SK-N-SH (cell line): ENCODE data around the gene FAM120A. TPM values are rescaled to one million over a fixed set of nuclear protein-coding genes. Genes with fewer than 3 reads are reported as not detected.

ENCODE experiments used
- CTCF ChIA-PET: fragments of 300-600, 350-600 bp; formaldehyde crosslinking; extraction: SDS; loops from one replicate; lab custom pipeline; 2021; lab: Yijun Ruan, JAX
- POLR2A ChIA-PET: fragments of 350-600 bp; sonication (Branson Sonifier 250); formaldehyde crosslinking; extraction: SDS; loops from one replicate; lab custom pipeline; 2020; ENCODE audit warnings: antibody characterized with exemption, inconsistent platforms; lab: Yijun Ruan, JAX
- DNase-seq: peaks from one replicate; pipeline ENCODE4 v3.0.0; 2012
- H2AFZ ChIP-seq: fragments of 200-600 bp; sonication (generic); 2 replicates; pipeline ENCODE4 v1.8.1; 2016; ENCODE audit warnings: antibody characterized with exemption, mild to moderate bottlenecking, low read depth
- H3F3A ChIP-seq: fragments of 200-600 bp; sonication (generic); replicated peaks from 2 replicates; pipeline ENCODE3; 2016; ENCODE audit warnings: antibody characterized with exemption, mild to moderate bottlenecking; ENCODE audit not compliant: insufficient read depth
- H3K27ac ChIP-seq, 2 experiments: fragments of 200-500 bp in 1 of 2; fragments of 200-600 bp in 1 of 2; sonication (Bioruptor generic) in 1 of 2; sonication (generic), shearing (Covaris generic) in 1 of 2; 2 replicates each; pipeline versions ENCODE4 v1.5.1 to v1.6.1; 2014 to 2016; ENCODE audit warnings: low read depth in 2 of 2, inconsistent platforms in 1 of 2, low read length in 1 of 2, mild to moderate bottlenecking in 1 of 2, mixed read lengths in 1 of 2
- H3K27me3 ChIP-seq: fragments of 200-600 bp; sonication (generic), shearing (Covaris generic); 2 replicates; pipeline ENCODE4 v1.6.1; 2016; ENCODE audit warnings: mixed run types; ENCODE audit not compliant: insufficient read depth
- H3K36me3 ChIP-seq, 2 experiments: fragments of 200-500 bp in 1 of 2; fragments of 200-600 bp in 1 of 2; sonication (Bioruptor generic) in 1 of 2; sonication (generic) in 1 of 2; replicated peaks in 1 of 2; 2 replicates each; pipeline versions ENCODE3 to v1.5.1; 2014 to 2016; ENCODE audit warnings: low read length in 1 of 2, mild to moderate bottlenecking in 1 of 2; ENCODE audit not compliant: insufficient read depth in 2 of 2, control insufficient read depth in 1 of 2
- H3K4me1 ChIP-seq, 2 experiments: fragments of 200-500 bp in 1 of 2; fragments of 200-600 bp in 1 of 2; sonication (Bioruptor generic) in 1 of 2; sonication (generic), shearing (Covaris generic) in 1 of 2; 2 replicates each; pipeline versions ENCODE4 v1.5.1 to v1.6.1; 2014 to 2016; ENCODE audit warnings: low read depth in 1 of 2, low read length in 1 of 2, mixed run types in 1 of 2; ENCODE audit not compliant: insufficient read depth in 2 of 2, control insufficient read depth in 1 of 2
- H3K4me2 ChIP-seq: fragments of 200-600 bp; sonication (generic), shearing (Covaris generic); 2 replicates; pipeline ENCODE4 v1.6.1; 2017; ENCODE audit warnings: mixed run types
- H3K4me3 ChIP-seq, 2 experiments: fragments of 200-500 bp in 1 of 2; fragments of 200-600 bp in 1 of 2; sonication (Bioruptor generic) in 1 of 2; sonication (generic), shearing (Covaris generic) in 1 of 2; 2 replicates each; pipeline versions ENCODE4 v1.5.1 to v1.8.1; 2014 to 2016; ENCODE audit warnings: low read depth in 2 of 2, inconsistent platforms in 1 of 2, low read length in 1 of 2, mild to moderate bottlenecking in 1 of 2, mixed read lengths in 1 of 2, moderate library complexity in 1 of 2
- H3K79me2 ChIP-seq: fragments of 200-600 bp; sonication (generic); 2 replicates; pipeline ENCODE4 v1.8.1; 2017; ENCODE audit warnings: mild to moderate bottlenecking; ENCODE audit not compliant: insufficient read depth
- H3K9ac ChIP-seq: fragments of 200-600 bp; sonication (generic); 2 replicates; pipeline ENCODE4 v1.6.1; 2017; ENCODE audit warnings: mixed run types
- H3K9me2 ChIP-seq: fragments of 200-600 bp; sonication (generic); 2 replicates; pipeline ENCODE4 v1.6.1; 2017; ENCODE audit warnings: mixed run types
- H3K9me3 ChIP-seq: fragments of 200-600 bp; sonication (generic); 2 replicates; pipeline ENCODE4 v1.6.1; 2017; ENCODE audit warnings: mixed run types, mild to moderate bottlenecking, moderate library complexity
- H4K20me1 ChIP-seq: fragments of 200-600 bp; sonication (generic); 2 replicates; pipeline ENCODE4 v1.6.1; 2017; ENCODE audit warnings: mild to moderate bottlenecking, mixed run types; ENCODE audit not compliant: insufficient read depth
- ELF1 ChIP-seq: IDR thresholded peaks from 2 replicates; pipeline ENCODE4 v1.4.0; 2012
- EP300 ChIP-seq, 2 experiments: IDR thresholded peaks; 2 replicates each; pipeline versions ENCODE4 v1.4.0 to v1.6.1; 2012; ENCODE audit warnings: borderline replicate concordance in 1 of 2, low read depth in 1 of 2, low read length in 1 of 2
- EZH2phosphoT487 ChIP-seq: fragments of 200-600 bp; sonication (generic); IDR thresholded peaks from 2 replicates; pipeline ENCODE4 v1.6.1; 2017; ENCODE audit warnings: low read depth, mixed run types, mild to moderate bottlenecking, antibody characterized with exemption, moderate library complexity, borderline replicate concordance
- FOXM1 ChIP-seq: IDR thresholded peaks from 2 replicates; pipeline ENCODE4 v1.4.0; 2012; ENCODE audit warnings: low read depth, mild to moderate bottlenecking
- JUND ChIP-seq: IDR thresholded peaks from 2 replicates; pipeline ENCODE4 v1.4.0; 2012
- MAX ChIP-seq: IDR thresholded peaks from 2 replicates; pipeline ENCODE4 v1.4.0; 2012; ENCODE audit warnings: low read depth
- MEF2A ChIP-seq: IDR thresholded peaks from 2 replicates; pipeline ENCODE4 v1.4.0; 2012; ENCODE audit warnings: low read depth, borderline replicate concordance
- MXI1 ChIP-seq: IDR thresholded peaks from 2 replicates; pipeline ENCODE4 v1.6.1; 2012; ENCODE audit warnings: mild to moderate bottlenecking, low read depth, low read length, improper control_type of control experiment
- NFIC ChIP-seq: IDR thresholded peaks from 2 replicates; pipeline ENCODE4 v1.4.0; 2012; ENCODE audit warnings: borderline replicate concordance
- PBX3 ChIP-seq: IDR thresholded peaks from 2 replicates; pipeline ENCODE4; 2012
- RAD21 ChIP-seq: IDR thresholded peaks from 2 replicates; pipeline ENCODE4 v1.6.1; 2012; ENCODE audit warnings: mild to moderate bottlenecking, low read length
- RCOR1 ChIP-seq: fragments of 150-350 bp; IDR thresholded peaks from 2 replicates; pipeline ENCODE4 v1.6.1; 2017; ENCODE audit warnings: antibody characterized with exemption, low read length
- RFX5 ChIP-seq: IDR thresholded peaks from 2 replicates; pipeline ENCODE4 v1.6.1; 2012; ENCODE audit warnings: mild to moderate bottlenecking, improper control_type of control experiment, low read length
- SIN3A ChIP-seq: IDR thresholded peaks from 2 replicates; pipeline ENCODE4 v1.6.1; 2012; ENCODE audit warnings: low read depth, mild to moderate bottlenecking, low read length, moderate library complexity, borderline replicate concordance
- SMC3 ChIP-seq: IDR thresholded peaks from 2 replicates; pipeline ENCODE4 v1.6.1; 2012; ENCODE audit warnings: low read depth, low read length, improper control_type of control experiment
- TCF12 ChIP-seq: IDR thresholded peaks from 2 replicates; pipeline ENCODE4 v1.4.0; 2012
- USF2 ChIP-seq: fragments of 150-350 bp; IDR thresholded peaks from 2 replicates; pipeline ENCODE4 v1.6.1; 2017; ENCODE audit warnings: antibody characterized with exemption, low read length, low read depth, borderline replicate concordance
- ZBTB33 ChIP-seq: IDR thresholded peaks from 2 replicates; pipeline ENCODE4 v1.4.0; 2012; ENCODE audit warnings: low read depth, borderline replicate concordance
- WGBS: methylation state at CpG from one replicate; pipeline ENCODE4 v1.1.6; 2017; ENCODE audit warnings: low lambda C conversion rate; 5-methylcytosine and 5-hydroxymethylcytosine counted together
- polyA plus RNA-seq, 3 experiments: library from polyadenylated mRNA; depleted of rRNA; stranded (reverse); fragments of >200 nt; gene quantifications; 2 replicates each; pipeline ENCODE4 v1.2.3, GENCODE V29; 2012

Gene FAM120A
- polyA plus RNA-seq, 1 of the 3 experiments (the other 2 are of a cell fraction) = 58.6 TPM

GRCh38 chr9:93612796-93613154, 161.3 kb downstream of the FAM120A start (continued):
- TF ChIP-seq ZBTB33 (no peak), NFIC (no peak), EZH2phosphoT487 (no peak), MEF2A (no peak), MAX (no peak), TCF12 (no peak), FOXM1 (no peak), PBX3 (no peak)

- 98% methylated on average over 4 of the region's 5 CpGs for WGBS
- H3K79me2 ChIP-seq = peaks cover 39% of the 10 kb centered on the region; the same call in 1 of the 2 replicates
Measured at GRCh38 chr9:93613174-93613573, 161.7 kb downstream of the FAM120A start.

GRCh38 chr9:93613791-93614190, 162.3 kb downstream of the FAM120A start:
- H3K9ac ChIP-seq = no peak overlapping the region
- no peak overlapping the region for H3K27ac ChIP-seq
- no peak overlapping the region for H3K4me3 ChIP-seq
- no peak for DNase-seq
- H3K9me2 ChIP-seq = no peaks in the 10 kb centered on the region
- H3K79me2 ChIP-seq = peaks cover 39% of the 10 kb centered on the region; the same call in 1 of the 2 replicates
- POLR2A ChIA-PET = no interaction called here
- no peaks in the 10 kb centered on the region; a peak in 1 of 4 replicates for H3K4me1 ChIP-seq
- peaks cover 0 to 6% of the 10 kb centered on the region in 2 experiments for H3K36me3 ChIP-seq
- H4K20me1 ChIP-seq = peaks cover 15% of the 10 kb centered on the region; the same call in 1 of the 2 replicates
- no peaks in the 10 kb centered on the region for H3K9me3 ChIP-seq
- H3K27me3 ChIP-seq = no peaks in the 10 kb centered on the region
- 0% methylated on average over 1 of the region's 3 CpGs for WGBS
- H3K4me2 ChIP-seq = no peak overlapping the region
- H3F3A ChIP-seq = no peaks in the 10 kb centered on the region
- CTCF ChIA-PET = no interaction called here
- H2AFZ ChIP-seq = no peak overlapping the region
- TF ChIP-seq ZBTB33 (no peak), RAD21 (no peak), SMC3 (no peak), PBX3 (no peak), SIN3A (no peak), RCOR1 (no peak), USF2 (no peak), ELF1 (no peak), EP300 (IDR thresholded peaks at IDR 0.05; ENCODE audit: borderline replicate concordance in 1 of 2, low read depth in 1 of 2, low read length in 1 of 2) (no peak), RFX5 (no peak), EZH2phosphoT487 (no peak)

More at GRCh38 chr9:93613174-93613573, 161.7 kb downstream of the FAM120A start:
- no peak overlapping the region for H3K27ac ChIP-seq
- no peaks in the 10 kb centered on the region for H3K9me3 ChIP-seq
- no peak overlapping the region for H3K9ac ChIP-seq
- H3K4me1 ChIP-seq = no peaks in the 10 kb centered on the region; a peak in 1 of 4 replicates
- no peak for DNase-seq
- H3K4me2 ChIP-seq = no peak overlapping the region
- H4K20me1 ChIP-seq = peaks cover 13% of the 10 kb centered on the region; the same call in 1 of the 2 replicates
- no peak overlapping the region for H3K4me3 ChIP-seq
- CTCF ChIA-PET = no interaction called here
- TF ChIP-seq JUND = no peak
- no peak for TF ChIP-seq RAD21
- no peak for TF ChIP-seq ELF1
- no peak for TF ChIP-seq MXI1
- no peak for TF ChIP-seq FOXM1
- no peak for TF ChIP-seq EP300 (IDR thresholded peaks at IDR 0.05; ENCODE audit: borderline replicate concordance in 1 of 2, low read depth in 1 of 2, low read length in 1 of 2)
- peaks cover 0 to 6% of the 10 kb centered on the region in 2 experiments for H3K36me3 ChIP-seq
- no peaks in the 10 kb centered on the region for H3F3A ChIP-seq
- H2AFZ ChIP-seq = no peak overlapping the region
- no peaks in the 10 kb centered on the region for H3K9me2 ChIP-seq
- H3K27me3 ChIP-seq = no peaks in the 10 kb centered on the region
- POLR2A ChIA-PET = no interaction called here
